Kidney (tissue), 14 donors: ENCODE data around the gene SLIRP. TPM values are rescaled to one million over a fixed set of nuclear protein-coding genes. Genes with fewer than 3 reads are reported as not detected.
A peak's percentile ranks its signal among the peaks of the same experiment; 100 is the strongest.

ENCODE experiments used
- DNase-seq, 5 donors: peaks; one replicate each; pipeline ENCODE4 v3.0.0-alpha.2; 2013 to 2020
- FAIRE-seq: peaks from 2 replicates; lab custom pipeline; 2012; peaks lifted over from hg19 to GRCh38; lab: Jason Lieb, UNC
- H3K27ac ChIP-seq, 2 donors: one replicate each; pipeline ENCODE4 v1.7.0; 2013; ENCODE audit warnings: low read depth in 2 of 2, low read length in 2 of 2, inconsistent platforms in 1 of 2
- H3K27me3 ChIP-seq: one replicate; pipeline ENCODE4 v1.7.1; 2013; ENCODE audit warnings: low read length, inconsistent platforms; ENCODE audit not compliant: control insufficient read depth, insufficient read depth
- H3K36me3 ChIP-seq, 3 donors: one replicate each; pipeline versions ENCODE4 v1.7.0 to v1.7.1; 2013; ENCODE audit warnings: low read length in 3 of 3, control low read depth in 1 of 3, inconsistent platforms in 1 of 3; ENCODE audit not compliant: insufficient read depth in 3 of 3, control insufficient read depth in 2 of 3
- H3K4me1 ChIP-seq, 3 donors: one replicate each; pipeline versions ENCODE4 v1.7.0 to v1.7.1; 2013; ENCODE audit warnings: low read length in 3 of 3, inconsistent platforms in 1 of 3, low read depth in 1 of 3; ENCODE audit not compliant: control insufficient read depth in 2 of 3, insufficient read depth in 2 of 3
- H3K4me3 ChIP-seq, 3 donors: one replicate each; pipeline versions ENCODE4 v1.7.0 to v1.8.1; 2013; ENCODE audit warnings: low read length in 3 of 3, control low read depth in 1 of 3, inconsistent platforms in 1 of 3
- H3K9ac ChIP-seq, 3 donors: one replicate each; pipeline versions ENCODE4 v1.7.0 to v1.7.1; 2013; ENCODE audit warnings: low read length in 3 of 3, control low read depth in 1 of 3, inconsistent platforms in 1 of 3
- H3K9me3 ChIP-seq, 3 donors: one replicate each; pipeline versions ENCODE4 v1.7.0 to v1.7.1; 2013; ENCODE audit warnings: low read length in 3 of 3, control low read depth in 1 of 3, inconsistent platforms in 1 of 3; ENCODE audit not compliant: control insufficient read depth in 2 of 3, insufficient read depth in 1 of 3
- intact Hi-C: fragments of 100-400 bp; cut with DNase I; formaldehyde crosslinking; loops from one replicate; pipeline ENCODE4 v1.11.1; 2022
- polyA plus RNA-seq: library from polyadenylated mRNA; stranded (reverse); fragments of 350-450 nt; fragmentation: Illumina TruSeq; extraction: RNeasy Lipid Tissue Mini Kit (QIAGEN cat#74804); gene quantifications from one replicate; pipeline ENCODE4 v1.2.3, GENCODE V29; 2014; ENCODE audit warnings: low read depth, low replicate concordance; ENCODE audit not compliant: insufficient read depth
- total RNA-seq: library from RNA; stranded (reverse); fragmentation: NEBNext Ultra II Directional; extraction: Animal tissue kit (Norgen Biotek cat#: 25700); gene quantifications from one replicate; pipeline ENCODE4 v1.2.1, GENCODE V29; 2021
- TF ChIP-seq, protein P1 (sequence below): IDR thresholded peaks from 3 replicates; pipeline ENCODE4 v1.5.1; 2012; ENCODE audit warnings: mild to moderate bottlenecking, moderate library complexity, borderline replicate concordance; ENCODE audit not compliant: insufficient read depth; ENCODE audit errors: extremely low read depth
- donor health status: control.
- donor health status: control.
- donor health status: control.
- donor health status: control.
- donor health status: control.
- donor health status: DM: yes; HTN: yes; CAD: no.
- donor health status: Normal renal cell carcinoma (clear cell type).

SLIRP gene
- total and polyA plus RNA-seq, 2 donors from 2014 or later = 91.6 to 418 TPM

DNA sequence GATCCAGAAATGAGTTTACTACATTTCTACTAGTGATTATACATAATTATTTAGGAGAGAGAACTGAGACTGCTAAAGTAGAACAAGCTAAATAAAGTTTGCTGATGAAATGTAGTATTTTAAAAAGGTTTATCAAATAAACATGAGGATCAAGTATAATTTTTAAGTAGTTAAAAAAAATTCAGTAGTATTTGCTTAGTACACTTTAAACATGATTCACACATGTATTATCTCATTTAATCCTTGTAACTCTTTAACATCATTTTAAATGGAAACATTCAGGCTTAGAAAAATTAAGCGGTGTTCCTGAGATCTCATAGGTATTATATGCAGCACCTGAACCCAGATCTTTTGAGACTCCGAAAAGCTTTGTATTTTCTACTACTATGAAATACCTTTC lies 44.4 kb downstream of the SLIRP start:
- intact Hi-C loops = no loop called here
- TF ChIP-seq, protein P1, sequence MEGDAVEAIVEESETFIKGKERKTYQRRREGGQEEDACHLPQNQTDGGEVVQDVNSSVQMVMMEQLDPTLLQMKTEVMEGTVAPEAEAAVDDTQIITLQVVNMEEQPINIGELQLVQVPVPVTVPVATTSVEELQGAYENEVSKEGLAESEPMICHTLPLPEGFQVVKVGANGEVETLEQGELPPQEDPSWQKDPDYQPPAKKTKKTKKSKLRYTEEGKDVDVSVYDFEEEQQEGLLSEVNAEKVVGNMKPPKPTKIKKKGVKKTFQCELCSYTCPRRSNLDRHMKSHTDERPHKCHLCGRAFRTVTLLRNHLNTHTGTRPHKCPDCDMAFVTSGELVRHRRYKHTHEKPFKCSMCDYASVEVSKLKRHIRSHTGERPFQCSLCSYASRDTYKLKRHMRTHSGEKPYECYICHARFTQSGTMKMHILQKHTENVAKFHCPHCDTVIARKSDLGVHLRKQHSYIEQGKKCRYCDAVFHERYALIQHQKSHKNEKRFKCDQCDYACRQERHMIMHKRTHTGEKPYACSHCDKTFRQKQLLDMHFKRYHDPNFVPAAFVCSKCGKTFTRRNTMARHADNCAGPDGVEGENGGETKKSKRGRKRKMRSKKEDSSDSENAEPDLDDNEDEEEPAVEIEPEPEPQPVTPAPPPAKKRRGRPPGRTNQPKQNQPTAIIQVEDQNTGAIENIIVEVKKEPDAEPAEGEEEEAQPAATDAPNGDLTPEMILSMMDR = no peak
- H3K9me3 ChIP-seq = no peaks in the 10 kb centered on the region
- H3K4me1 ChIP-seq = peaks cover 0 to 5% (median 0%) of the 10 kb centered on the region in 3 donors
- H3K4me3 ChIP-seq = no peak overlapping the region
- no peak overlapping the region for H3K9ac ChIP-seq
- H3K27ac ChIP-seq = no peak overlapping the region
- peak; percentile 3 for FAIRE-seq
- H3K27me3 ChIP-seq = no peaks in the 10 kb centered on the region
- no peak for DNase-seq
- peaks cover 7 to 33% (median 17%) of the 10 kb centered on the region in 3 donors for H3K36me3 ChIP-seq

DNA sequence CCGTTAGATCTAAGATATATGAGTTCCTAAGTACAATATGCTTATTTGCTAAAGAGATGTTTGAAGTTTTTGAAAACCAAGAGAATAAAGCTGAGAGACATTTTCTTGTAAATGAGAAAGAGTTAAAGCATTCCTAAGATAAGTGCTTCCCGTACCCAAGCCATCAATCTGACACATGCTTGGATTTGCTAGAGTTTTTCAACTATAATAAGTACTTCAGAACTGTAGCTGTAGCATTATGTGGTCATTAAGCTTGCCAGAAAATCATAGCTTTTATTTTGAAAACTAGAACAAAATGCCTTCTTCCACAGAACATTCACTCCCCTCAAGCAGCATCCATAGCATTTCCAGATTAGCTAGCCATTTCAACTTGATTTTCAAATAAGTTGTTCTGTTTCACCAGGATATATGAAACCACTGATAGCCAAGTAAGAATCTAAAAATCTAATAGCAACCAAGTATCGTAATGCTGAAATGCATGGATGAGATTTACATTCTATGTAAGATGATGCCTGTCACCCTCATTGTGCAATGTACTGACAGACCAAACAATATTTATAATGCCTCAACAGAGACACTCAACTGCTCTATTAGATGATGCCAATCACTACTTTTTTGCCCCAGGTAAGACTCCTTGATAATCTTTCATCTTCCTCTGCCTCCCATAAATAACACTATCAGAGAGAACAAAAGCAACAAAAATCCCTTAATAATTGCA lies 45.1 kb downstream of the SLIRP start:
- Histone ChIP-seq H3K9me3 (no peaks in the 10 kb centered on the region), H3K9ac (no peak overlapping the region), H3K27me3 (no peaks in the 10 kb centered on the region), H3K4me1 (peaks cover 0 to 5% (median 0%) of the 10 kb centered on the region in 3 donors), H3K4me3 (no peak overlapping the region), H3K36me3 (peaks cover 7 to 33% (median 17%) of the 10 kb centered on the region in 3 donors), H3K27ac (no peak overlapping the region)
- DNase-seq (no peak), FAIRE-seq (no peak)
- intact Hi-C loops = no loop called here
- TF ChIP-seq, protein P1 = no peak

DNA sequence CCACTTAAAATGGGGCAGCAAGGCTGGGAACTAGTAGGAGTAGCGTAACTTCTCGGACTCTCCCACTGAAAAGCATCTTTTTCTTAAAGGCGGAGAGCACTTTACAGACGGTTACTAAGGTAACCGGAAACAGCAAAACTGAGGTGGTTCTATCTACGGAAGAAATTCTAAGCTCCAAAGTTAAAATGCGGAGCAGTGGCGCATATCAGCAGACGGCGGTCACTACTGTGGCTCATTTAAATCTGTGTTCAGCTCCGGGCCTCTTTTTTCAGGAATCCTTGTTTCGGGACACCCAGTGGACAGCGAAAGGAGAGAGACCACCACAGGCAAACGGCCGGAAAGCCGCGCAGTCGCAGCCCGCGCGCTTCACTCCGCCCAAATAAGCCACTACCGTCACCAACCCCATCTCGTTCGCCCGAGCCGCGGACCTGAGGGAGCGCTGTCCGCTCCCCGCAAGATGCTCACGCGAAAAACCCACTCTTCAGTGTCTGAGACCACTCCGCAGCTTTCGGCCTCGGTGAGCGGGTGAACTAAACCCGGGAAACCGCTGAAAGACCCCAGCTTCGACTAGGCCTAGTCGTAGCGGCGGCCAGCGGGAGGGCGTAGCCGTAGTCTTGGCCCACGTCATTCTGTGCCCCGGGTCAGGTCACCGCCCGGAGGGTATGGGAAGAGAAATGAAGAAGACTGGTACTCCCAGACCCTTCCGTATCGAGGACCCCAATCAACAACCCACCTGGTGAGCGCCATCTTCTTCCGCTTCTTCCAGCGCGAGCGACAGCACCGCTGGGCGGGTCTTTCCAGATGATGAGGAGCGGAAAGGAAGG lies 52.7 kb downstream of the SLIRP start, which contains the start of gene SNW1:
TSS of gene SNW1 (minus strand) at position 776 of the 824 bp plus-strand sequence. CDS start at position 747, 29 bp downstream.
- H3K27me3 ChIP-seq = no peaks in the 10 kb centered on the region
- peaks cover 0 to 4% (median 0%) of the 10 kb centered on the region in 3 donors for H3K36me3 ChIP-seq
- DNase-seq (peak; percentile 93 to 98 (median 97)), FAIRE-seq (no peak)
- H3K27ac ChIP-seq = peak within 1 kb of the TSS; percentile 86 to 90
- TF ChIP-seq, protein P1 = no peak
- H3K9ac ChIP-seq = peak within 1 kb of the TSS; percentile 91 to 96 (median 92)
- H3K4me1 ChIP-seq = peaks cover 0 to 9% (median 7%) of the 10 kb centered on the region in 3 donors
- intact Hi-C loops = no loop called here
- no peaks in the 10 kb centered on the region for H3K9me3 ChIP-seq
- peak within 1 kb of the TSS; percentile 91 to 98 (median 93) for H3K4me3 ChIP-seq
